GM12874 (cell line): Measurements from ENCODE around the gene ICAM3.

Experiments
- TF ChIP-seq, protein P1 (sequence below): IDR thresholded peaks from 2 replicates; pipeline ENCODE4 v1.5.1; 2011; ENCODE audit warnings: low read depth, mild to moderate bottlenecking, control low read depth, low read length, moderate library complexity; ENCODE audit not compliant: insufficient read depth

The ICAM3 gene

DNA sequence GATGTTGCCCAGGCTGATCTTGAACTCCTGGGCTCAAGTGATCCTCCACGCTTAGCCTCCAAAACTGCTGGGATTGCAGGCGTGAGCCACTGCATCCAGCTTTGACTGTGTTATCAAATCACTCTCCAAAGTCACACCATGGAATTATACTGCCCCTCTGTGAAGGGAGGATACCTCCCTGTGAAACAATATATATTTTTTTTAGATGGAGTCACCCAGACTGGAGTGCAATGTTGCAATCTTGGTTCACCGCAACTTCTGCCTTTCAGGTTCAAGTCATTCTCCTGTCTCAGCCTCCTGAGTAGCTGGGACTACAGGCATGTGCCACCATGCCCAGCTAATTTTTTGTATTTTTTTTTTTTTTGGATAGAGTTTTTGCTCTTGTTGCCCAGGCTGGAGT is 33.3 kb upstream of the ICAM3 start:
- TF ChIP-seq, protein P1, sequence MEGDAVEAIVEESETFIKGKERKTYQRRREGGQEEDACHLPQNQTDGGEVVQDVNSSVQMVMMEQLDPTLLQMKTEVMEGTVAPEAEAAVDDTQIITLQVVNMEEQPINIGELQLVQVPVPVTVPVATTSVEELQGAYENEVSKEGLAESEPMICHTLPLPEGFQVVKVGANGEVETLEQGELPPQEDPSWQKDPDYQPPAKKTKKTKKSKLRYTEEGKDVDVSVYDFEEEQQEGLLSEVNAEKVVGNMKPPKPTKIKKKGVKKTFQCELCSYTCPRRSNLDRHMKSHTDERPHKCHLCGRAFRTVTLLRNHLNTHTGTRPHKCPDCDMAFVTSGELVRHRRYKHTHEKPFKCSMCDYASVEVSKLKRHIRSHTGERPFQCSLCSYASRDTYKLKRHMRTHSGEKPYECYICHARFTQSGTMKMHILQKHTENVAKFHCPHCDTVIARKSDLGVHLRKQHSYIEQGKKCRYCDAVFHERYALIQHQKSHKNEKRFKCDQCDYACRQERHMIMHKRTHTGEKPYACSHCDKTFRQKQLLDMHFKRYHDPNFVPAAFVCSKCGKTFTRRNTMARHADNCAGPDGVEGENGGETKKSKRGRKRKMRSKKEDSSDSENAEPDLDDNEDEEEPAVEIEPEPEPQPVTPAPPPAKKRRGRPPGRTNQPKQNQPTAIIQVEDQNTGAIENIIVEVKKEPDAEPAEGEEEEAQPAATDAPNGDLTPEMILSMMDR: no peak

DNA sequence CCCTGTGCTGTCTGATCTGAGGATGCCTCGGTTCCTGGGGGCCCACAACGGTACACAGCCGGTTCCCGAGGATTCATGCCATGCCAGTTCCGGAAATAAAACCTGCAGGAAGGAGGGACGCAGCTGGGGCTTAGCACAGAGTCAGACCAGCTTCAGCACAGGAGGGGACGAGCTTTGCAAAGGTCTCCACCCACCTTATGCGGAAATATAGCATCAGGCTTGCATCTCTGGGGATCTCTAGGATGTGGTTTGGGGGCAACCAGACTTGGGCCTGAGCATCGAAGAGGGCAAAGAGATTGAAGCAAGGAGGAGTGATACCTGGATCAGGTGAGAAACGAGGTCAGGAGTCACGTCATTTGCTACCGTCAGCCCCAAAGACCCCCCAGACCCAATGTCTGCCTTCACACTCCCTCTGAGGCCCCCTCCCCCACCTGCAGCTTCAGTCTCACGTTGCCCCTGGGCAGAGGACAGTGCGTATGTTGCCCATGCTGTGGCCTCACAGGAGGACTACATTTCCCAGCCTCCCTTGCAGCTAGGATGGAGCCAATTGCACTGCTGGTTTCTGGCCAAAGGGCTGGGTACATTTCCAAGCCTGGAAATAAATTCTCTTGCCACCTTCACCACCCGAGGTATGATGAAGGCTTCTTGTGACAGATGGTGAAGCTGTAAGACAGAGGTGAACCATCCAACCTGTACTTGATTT is 28.8 kb upstream of the ICAM3 start:
- TF ChIP-seq, protein P1: no peak

DNA sequence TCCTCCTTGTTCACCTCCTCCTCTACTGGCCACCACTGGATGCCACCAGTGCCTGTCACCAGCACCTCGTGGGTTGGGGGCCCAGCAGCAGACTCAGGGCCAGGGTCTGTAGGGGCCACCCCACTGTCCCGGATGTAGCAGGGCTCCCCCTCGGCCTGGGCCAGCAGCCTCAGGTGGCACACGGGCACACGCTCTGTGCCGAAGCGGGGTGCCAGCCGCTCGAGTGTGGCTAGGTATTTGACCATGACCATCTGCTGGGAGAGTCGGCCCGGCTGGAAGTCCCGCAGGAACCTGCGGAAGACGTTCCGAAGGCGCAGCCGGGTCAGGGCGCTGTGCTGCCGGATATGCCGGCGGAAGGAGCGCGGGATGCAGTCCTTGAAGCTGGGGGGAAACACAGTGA is 26.1 kb upstream of the ICAM3 start:
- TF ChIP-seq, protein P1: no peak

DNA sequence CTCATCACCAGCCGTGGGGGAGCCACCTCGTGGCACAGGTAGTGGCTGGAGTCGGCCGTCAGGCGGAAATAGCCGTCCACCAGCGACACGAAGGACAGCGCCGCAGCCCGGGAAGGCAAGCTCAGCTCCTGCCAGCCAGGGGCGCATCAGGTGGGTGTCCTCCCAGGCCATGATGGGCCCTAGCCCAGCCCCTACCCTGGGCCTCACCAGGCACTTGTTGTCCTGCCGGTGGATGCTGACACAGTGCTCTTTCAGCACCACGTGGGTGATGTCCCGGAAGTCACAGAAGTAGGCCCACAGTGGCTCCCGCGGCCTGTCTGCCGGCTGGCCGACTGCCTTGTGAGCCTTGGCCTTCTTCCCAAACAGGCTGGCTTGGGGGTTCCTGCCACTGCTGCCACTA is 25.2 kb upstream of the ICAM3 start:
- TF ChIP-seq, protein P1: no peak

DNA sequence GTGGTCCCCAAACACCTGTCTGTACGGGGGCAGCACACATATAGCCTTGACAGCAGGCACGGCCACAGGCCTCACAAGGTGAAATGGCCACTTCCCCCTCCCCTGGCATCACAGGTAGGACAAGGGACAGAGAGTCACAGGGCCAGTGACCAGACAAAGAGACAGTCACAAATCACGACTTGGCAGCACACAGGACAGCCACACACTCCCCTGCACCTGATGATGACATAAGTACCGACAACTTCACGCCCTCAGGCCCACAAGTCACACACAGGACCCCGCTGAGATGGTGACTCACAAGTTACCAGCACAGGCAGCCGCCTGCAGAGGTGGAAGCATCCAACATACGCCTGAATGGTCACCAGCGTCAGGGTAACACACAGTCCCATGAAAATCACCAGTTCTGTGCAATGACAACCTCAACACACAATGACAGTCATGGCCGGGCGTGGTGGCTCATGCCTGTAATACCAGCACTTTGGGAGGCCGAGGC is 24.4 kb upstream of the ICAM3 start:
- TF ChIP-seq, protein P1: no peak

DNA sequence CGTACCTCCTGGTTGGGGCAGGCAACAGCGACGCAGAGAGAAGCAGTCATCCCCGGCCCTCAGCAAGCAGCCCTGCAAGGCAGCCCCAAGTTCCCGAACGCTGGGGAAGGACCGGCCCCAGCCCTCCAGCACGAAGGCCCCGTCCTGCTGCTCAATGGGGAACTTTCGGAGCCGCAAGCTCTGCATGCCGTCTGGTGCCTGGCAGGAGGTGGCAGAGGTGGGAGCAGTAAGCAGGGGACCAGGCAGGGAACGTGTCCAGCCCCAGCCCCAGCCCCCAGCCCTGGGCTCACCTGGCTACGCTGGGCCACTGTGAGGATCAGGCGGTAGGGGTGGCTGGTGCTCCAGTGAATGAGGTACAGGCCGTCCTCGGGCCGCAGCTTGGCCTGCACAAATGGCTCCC is 22.8 kb upstream of the ICAM3 start:
- TF ChIP-seq, protein P1: no peak

DNA sequence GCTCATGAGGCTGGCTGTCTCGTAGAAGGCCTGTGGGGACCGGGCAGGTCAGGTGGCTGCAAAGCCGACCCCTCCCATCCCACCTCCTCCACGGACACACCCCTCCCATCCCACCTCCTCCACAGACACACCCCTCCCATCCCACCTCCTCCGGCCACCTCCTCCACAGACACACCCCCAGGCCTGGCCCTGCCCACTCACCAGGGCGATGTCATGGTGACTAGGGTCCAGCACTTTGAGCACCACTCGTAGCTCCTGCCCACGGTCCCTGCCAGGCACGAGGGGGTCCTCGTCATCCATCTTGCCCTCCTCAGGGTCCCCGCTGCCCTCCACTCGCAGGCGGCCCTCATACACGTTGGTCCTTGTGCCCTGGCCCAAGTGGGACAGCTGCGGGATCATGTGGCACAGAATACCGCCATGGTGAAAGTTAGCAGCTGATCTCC is 22.2 kb upstream of the ICAM3 start:
- TF ChIP-seq, protein P1: no peak
